ENCODE measurements around the gene OLAH.

The OLAH gene

GRCh38 chr10:15096661-15097010 is 52.9 kb downstream of the OLAH start:
- peaks cover 26% of the 10 kb centered on the region for H3K36me3 Mint-ChIP-seq (ENCODE audit: low read depth)
- H3K9me3 Mint-ChIP-seq: no peaks in the 10 kb centered on the region
- H3K4me1 Mint-ChIP-seq (ENCODE audit: low read depth): peaks cover 33% of the 10 kb centered on the region
- H3K27ac Mint-ChIP-seq: peak overlapping the region; percentile 94
- H3K27me3 Mint-ChIP-seq: no peaks in the 10 kb centered on the region
- H3K4me3 Mint-ChIP-seq: peak overlapping the region; percentile 99

- H3K27ac Mint-ChIP-seq: peak within 1 kb of the TSS; percentile 94
- H3K27me3 Mint-ChIP-seq: no peaks in the 10 kb centered on the region
- peaks cover 33% of the 10 kb centered on the region for H3K4me1 Mint-ChIP-seq (ENCODE audit: low read depth)
- H3K36me3 Mint-ChIP-seq (ENCODE audit: low read depth): peaks cover 32% of the 10 kb centered on the region
- no peaks in the 10 kb centered on the region for H3K9me3 Mint-ChIP-seq
- peak within 1 kb of the TSS; percentile 99 for H3K4me3 Mint-ChIP-seq
Observed at GRCh38 chr10:15097011-15097812, 53.5 kb downstream of the OLAH start, which contains the start of gene RPP38. TSS of gene RPP38 (plus strand) at chr10:15097355. CDS start at chr10:15103315, 5,960 bp downstream.

- H3K36me3 Mint-ChIP-seq (ENCODE audit: low read depth): peaks cover 50% of the 10 kb centered on the region
- H3K27me3 Mint-ChIP-seq: no peaks in the 10 kb centered on the region
- H3K4me1 Mint-ChIP-seq (ENCODE audit: low read depth): peaks cover 33% of the 10 kb centered on the region
- peak overlapping the region; percentile 54 for H3K27ac Mint-ChIP-seq
- H3K4me3 Mint-ChIP-seq: peak overlapping the region; percentile 0
- no peaks in the 10 kb centered on the region for H3K9me3 Mint-ChIP-seq
Observed at GRCh38 chr10:15099886-15100285, 56.1 kb downstream of the OLAH start.

DNA sequence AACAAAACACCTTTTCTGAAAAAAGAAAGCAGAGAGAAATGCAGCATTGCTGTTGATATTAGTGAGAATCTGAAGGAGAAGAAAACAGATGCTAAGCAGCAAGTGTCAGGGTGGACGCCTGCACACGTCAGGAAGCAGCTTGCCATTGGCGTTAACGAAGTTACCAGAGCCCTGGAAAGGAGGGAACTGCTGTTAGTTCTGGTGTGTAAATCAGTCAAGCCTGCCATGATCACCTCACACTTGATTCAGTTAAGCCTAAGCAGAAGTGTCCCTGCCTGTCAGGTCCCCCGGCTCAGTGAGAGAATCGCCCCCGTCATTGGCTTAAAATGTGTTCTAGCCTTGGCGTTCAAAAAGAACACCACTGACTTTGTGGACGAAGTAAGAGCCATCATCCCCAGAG is 59.8 kb downstream of the OLAH start:
- H3K36me3 Mint-ChIP-seq (ENCODE audit: low read depth): peaks cover 71% of the 10 kb centered on the region

DNA sequence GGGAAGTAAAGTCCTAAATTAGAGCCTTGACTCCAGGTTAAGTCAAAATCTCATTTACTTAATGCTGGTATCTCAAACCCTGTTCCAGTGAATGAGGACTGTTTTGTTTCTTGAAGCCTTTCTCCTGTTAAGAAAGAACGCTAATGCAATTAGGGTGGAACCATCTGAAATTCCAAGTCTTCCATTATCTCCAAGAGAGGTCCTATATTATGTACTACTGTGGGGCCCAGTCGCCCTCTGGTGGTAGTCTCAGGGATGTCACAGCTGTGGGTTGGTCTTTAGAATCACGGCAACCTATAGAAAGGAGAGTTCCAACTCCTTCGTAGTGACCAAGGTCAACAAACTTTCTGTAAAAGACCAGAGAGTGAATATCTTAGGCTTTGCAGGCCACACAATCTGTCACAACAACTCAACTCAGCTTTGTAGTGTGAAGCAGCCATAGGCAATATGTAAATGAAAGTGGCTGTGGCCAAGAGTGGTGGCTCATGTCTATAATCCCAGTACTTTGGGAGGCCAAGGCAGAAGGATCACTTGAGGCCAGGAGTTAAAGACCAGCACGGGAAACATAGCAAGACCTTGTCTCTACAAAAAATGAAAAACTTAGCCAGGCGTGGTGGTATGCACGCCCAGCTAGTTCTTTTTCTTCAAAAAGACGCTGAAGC is 62.7 kb downstream of the OLAH start:
- Mint-ChIP-seq H3K36me3 (ENCODE audit: low read depth) (peaks cover 57% of the 10 kb centered on the region), H3K27me3 (no peaks in the 10 kb centered on the region), H3K27ac (no peak overlapping the region), H3K9me3 (no peaks in the 10 kb centered on the region), H3K4me3 (no peak overlapping the region), H3K4me1 (ENCODE audit: low read depth) (peaks cover 6% of the 10 kb centered on the region)

More for the DNA sequence above, 59.8 kb downstream of the OLAH start:
- no peaks in the 10 kb centered on the region for H3K9me3 Mint-ChIP-seq
- peak overlapping the region; percentile 28 for H3K27ac Mint-ChIP-seq
- peaks cover 26% of the 10 kb centered on the region for H3K4me1 Mint-ChIP-seq (ENCODE audit: low read depth)
- no peak overlapping the region for H3K4me3 Mint-ChIP-seq
- H3K27me3 Mint-ChIP-seq: no peaks in the 10 kb centered on the region

DNA sequence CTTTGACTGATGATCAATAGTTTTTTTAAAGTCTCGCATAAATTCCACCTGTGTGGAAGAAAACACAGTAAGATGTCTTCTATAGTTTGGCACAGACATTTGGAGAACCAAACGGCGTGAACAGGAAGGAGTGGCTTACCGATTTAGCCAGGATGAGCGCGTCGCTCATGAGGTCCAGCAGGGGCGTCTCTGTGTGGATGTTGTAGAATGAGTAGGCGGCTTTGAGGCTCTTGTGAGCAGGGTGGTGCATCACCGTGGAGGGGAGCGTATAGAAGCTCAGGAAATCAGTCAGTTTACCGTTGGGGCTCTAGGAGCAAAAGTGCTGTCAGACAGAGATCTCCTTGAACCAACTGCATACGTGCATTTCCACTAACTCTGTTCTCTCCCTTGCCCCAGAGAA is 68.9 kb downstream of the OLAH start:
- Mint-ChIP-seq H3K27ac (no peak overlapping the region), H3K9me3 (no peaks in the 10 kb centered on the region), H3K27me3 (no peaks in the 10 kb centered on the region), H3K4me3 (no peak overlapping the region), H3K36me3 (ENCODE audit: low read depth) (peaks cover 27% of the 10 kb centered on the region), H3K4me1 (ENCODE audit: low read depth) (peaks cover 4% of the 10 kb centered on the region)

DNA sequence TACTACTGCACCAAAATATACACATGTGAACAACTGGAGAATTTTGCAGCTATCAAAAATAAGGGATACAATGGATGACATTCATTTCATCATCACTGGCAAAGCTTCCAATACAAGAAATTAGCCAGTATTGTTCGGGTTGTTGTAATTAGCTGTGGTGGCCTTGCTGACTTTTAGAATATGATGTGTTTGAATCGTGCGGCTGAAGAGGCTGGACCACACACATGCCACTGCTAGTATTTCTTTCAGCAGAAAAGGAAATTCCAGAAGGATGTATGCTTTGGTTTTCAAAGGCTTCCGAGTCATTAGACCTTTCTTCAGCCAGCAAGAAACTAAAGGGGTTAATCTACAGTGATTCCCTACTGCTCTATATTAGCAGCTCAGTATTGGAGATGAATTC is 70.0 kb downstream of the OLAH start:
- Mint-ChIP-seq H3K36me3 (ENCODE audit: low read depth) (peaks cover 15% of the 10 kb centered on the region), H3K27ac (no peak overlapping the region), H3K27me3 (no peaks in the 10 kb centered on the region), H3K4me1 (ENCODE audit: low read depth) (peaks cover 4% of the 10 kb centered on the region), H3K9me3 (no peaks in the 10 kb centered on the region), H3K4me3 (no peak overlapping the region)

DNA sequence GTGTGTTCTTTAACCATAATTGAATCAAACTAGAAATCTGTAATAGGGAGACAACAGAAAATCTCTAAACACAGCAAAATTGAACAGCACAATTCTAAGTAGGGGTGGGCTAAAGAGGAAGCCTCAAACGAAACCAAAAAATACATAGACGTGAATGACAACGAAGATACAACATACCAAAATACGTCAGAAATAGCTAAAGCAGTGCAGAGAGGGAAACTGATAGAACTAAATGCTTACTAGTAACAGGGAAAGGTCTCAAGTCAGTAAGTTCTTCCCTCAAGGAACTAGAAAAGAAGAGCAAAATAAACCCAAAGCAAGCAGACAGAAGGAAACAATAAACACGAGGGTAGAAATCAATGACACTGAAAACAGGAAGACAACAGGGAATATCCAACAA is 72.5 kb downstream of the OLAH start:
- H3K4me3 Mint-ChIP-seq: no peak overlapping the region
- H3K9me3 Mint-ChIP-seq: no peaks in the 10 kb centered on the region

DNA sequence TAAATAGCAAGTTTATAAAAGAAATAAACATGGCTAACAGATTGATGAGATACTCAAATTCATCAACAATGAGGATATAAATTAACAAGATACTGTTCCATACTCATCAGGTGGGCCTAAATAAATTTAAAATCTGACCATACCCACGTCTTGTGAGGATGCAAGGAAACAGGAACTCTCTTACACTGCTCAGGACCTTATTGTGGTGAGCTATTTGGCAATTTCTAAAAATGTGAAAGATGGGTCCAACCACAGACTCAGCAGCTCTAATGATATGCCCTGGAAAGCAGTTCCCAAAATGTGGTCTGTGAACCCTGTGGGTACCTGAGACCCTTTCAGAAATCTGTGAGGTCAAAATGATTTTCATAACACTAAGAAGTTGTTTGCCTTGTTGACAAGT is 74.9 kb downstream of the OLAH start:
- Mint-ChIP-seq H3K9me3 (no peaks in the 10 kb centered on the region), H3K36me3 (ENCODE audit: low read depth) (peaks cover 16% of the 10 kb centered on the region), H3K27ac (no peak overlapping the region), H3K4me1 (ENCODE audit: low read depth) (peaks cover 16% of the 10 kb centered on the region), H3K27me3 (no peaks in the 10 kb centered on the region), H3K4me3 (no peak overlapping the region)

More for the DNA sequence above, 72.5 kb downstream of the OLAH start:
- Mint-ChIP-seq H3K4me1 (ENCODE audit: low read depth) (peaks cover 4% of the 10 kb centered on the region), H3K27me3 (no peaks in the 10 kb centered on the region), H3K36me3 (ENCODE audit: low read depth) (peaks cover 20% of the 10 kb centered on the region), H3K27ac (no peak overlapping the region)

DNA sequence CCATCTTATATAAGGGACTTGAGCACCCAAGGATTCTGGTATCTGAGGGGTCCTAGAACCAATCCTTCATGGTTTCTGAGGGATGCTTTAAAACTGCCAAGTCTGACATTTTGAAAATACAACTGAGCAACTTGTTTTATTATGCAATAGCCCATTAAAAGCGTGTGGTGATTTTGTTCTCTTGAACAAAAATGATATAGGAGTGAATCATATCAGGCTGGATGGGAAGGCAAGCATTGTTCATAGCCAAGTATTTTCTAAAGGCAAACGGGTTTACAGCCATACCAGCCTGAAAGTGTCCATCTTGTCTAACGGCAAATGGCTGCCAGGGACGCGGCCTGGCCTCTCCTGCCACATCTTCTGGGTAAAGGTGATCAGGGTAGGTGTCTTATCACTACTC is 76.8 kb downstream of the OLAH start:
- Mint-ChIP-seq H3K36me3 (ENCODE audit: low read depth) (peaks cover 22% of the 10 kb centered on the region), H3K4me1 (ENCODE audit: low read depth) (peaks cover 23% of the 10 kb centered on the region), H3K4me3 (no peak overlapping the region)

DNA sequence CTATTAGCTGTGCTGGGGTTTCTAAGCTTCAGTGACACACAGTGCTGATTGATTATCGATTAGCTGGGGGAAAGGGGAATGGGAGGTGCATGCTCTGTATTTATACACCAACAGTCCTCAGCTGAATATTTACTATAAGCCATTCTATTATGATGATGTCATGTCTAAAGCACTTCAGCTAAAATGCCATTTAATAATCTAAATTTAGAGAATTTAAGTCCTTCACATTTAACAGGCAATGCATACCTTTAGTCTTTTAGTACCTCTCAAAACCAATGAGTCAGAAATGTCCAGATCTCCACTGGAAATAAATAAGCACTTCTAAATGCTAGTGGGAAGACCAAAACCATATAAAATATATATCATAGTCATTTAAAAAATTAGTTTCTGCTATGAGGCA is 78.0 kb downstream of the OLAH start:
- Mint-ChIP-seq H3K4me3 (no peak overlapping the region), H3K27me3 (no peaks in the 10 kb centered on the region), H3K36me3 (ENCODE audit: low read depth) (peaks cover 27% of the 10 kb centered on the region), H3K27ac (no peak overlapping the region), H3K4me1 (ENCODE audit: low read depth) (peaks cover 23% of the 10 kb centered on the region), H3K9me3 (no peaks in the 10 kb centered on the region)

More for the DNA sequence above, 76.8 kb downstream of the OLAH start:
- Mint-ChIP-seq H3K27ac (no peak overlapping the region), H3K9me3 (no peaks in the 10 kb centered on the region), H3K27me3 (no peaks in the 10 kb centered on the region)

GRCh38 chr10:15122477-15123030 is 78.8 kb downstream of the OLAH start:
- Mint-ChIP-seq H3K27me3 (no peaks in the 10 kb centered on the region), H3K9me3 (no peaks in the 10 kb centered on the region), H3K4me1 (ENCODE audit: low read depth) (peaks cover 23% of the 10 kb centered on the region), H3K4me3 (no peak overlapping the region), H3K27ac (peak overlapping the region; percentile 80), H3K36me3 (ENCODE audit: low read depth) (peaks cover 27% of the 10 kb centered on the region)

Data from stimulated activated naive CD8-positive, alpha-beta T cell treated with anti-CD3 and anti-CD28 coated beads, Interleukin-15, Interleukin-2, amounts not matched to agents 100 ng/mL and 50 ng/mL, for 24 hours (primary cell).